ENCODE data around the gene ORC4. TPM values are rescaled to one million over a fixed set of nuclear protein-coding genes. Genes with fewer than 3 reads are reported as not detected.
A peak's percentile ranks its signal among the peaks of the same experiment; 100 is the strongest.
"Not testable (repeated sequence)": the region's sequence is repeated elsewhere in the genome, so short reads cannot be mapped to it uniquely, and the experiment has no call there.

The ORC4 gene
- total RNA-seq, 4 donors from 2014 or later, result 20.2 to 36.8 (median 26.1) TPM

DNA sequence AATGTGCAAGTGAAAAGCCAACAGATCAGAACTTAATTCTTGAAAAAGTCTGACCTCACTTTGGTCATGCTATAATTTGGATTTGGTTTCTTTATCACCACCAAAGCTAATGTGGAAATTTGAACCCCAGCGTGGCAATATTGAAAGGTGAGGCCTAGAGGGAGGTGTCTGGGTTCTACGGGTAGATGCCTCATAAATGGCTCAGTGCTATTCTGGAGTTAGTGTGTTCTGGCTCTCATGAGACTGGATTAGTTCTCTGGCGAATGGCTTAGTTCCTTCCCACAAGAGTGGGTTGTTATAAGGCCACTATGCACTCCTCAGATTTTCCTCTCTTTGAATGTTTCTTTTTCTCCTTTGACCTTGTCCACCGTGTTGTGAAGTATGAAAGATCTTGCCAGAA is 22.3 kb downstream of the ORC4 start:
- Histone ChIP-seq H3K27ac (replicated peaks in 1 of 4) (no peak overlapping the region), H3K27me3 (no peaks in the 10 kb centered on the region), H3K36me3 (peaks cover 0 to 8% (median 0%) of the 10 kb centered on the region in 4 donors), H3K4me1 (peaks cover 0 to 13% (median 6%) of the 10 kb centered on the region in 4 donors), H3K9me3 (no peaks in the 10 kb centered on the region), H3K4me3 (no peak overlapping the region)
- TF ChIP-seq POLR2A (IDR thresholded peaks at IDR 0.05; ENCODE audit: low read depth), result no peak
- TF ChIP-seq POLR2AphosphoS5 (IDR thresholded peaks at IDR 0.05), result no peak
- TF ChIP-seq, protein P1, sequence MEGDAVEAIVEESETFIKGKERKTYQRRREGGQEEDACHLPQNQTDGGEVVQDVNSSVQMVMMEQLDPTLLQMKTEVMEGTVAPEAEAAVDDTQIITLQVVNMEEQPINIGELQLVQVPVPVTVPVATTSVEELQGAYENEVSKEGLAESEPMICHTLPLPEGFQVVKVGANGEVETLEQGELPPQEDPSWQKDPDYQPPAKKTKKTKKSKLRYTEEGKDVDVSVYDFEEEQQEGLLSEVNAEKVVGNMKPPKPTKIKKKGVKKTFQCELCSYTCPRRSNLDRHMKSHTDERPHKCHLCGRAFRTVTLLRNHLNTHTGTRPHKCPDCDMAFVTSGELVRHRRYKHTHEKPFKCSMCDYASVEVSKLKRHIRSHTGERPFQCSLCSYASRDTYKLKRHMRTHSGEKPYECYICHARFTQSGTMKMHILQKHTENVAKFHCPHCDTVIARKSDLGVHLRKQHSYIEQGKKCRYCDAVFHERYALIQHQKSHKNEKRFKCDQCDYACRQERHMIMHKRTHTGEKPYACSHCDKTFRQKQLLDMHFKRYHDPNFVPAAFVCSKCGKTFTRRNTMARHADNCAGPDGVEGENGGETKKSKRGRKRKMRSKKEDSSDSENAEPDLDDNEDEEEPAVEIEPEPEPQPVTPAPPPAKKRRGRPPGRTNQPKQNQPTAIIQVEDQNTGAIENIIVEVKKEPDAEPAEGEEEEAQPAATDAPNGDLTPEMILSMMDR (IDR thresholded peaks at IDR 0.05), result no peak
- no peak for TF ChIP-seq EP300 (IDR thresholded peaks at IDR 0.05)
- intact Hi-C loops (cut with DNase I), result no loop called here
- no peak for DNase-seq (ENCODE audit: extremely low spot score)
- 70% methylated on average over 4 of the region's 4 CpGs for WGBS

DNA sequence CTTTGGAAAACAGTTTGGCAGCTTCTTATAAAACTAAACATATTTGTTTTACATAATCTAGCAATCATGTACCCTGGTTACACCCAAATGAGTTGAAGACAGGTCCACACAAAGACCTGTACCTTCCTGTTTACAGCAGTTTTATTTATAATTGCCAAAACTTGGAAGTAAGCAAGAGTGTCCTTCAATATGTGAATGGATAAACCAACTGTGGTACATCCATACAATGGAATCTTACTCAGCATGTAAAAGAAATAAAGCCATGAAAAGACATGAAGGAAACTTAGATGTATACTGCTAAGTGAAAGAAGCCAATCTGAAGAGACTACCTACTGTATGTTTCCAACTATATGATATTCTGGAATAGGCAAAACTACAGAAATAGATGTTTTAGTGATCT is 23.7 kb downstream of the ORC4 start:
- peaks cover 0 to 17% (median 8%) of the 10 kb centered on the region in 4 donors for H3K4me1 ChIP-seq
- intact Hi-C loops (cut with DNase I), result no loop called here
- no peaks in the 10 kb centered on the region for H3K9me3 ChIP-seq
- no peaks in the 10 kb centered on the region for H3K27me3 ChIP-seq
- no peak overlapping the region for H3K4me3 ChIP-seq
- no peak overlapping the region for H3K27ac ChIP-seq (replicated peaks in 1 of 4)
- TF ChIP-seq POLR2A (IDR thresholded peaks at IDR 0.05; ENCODE audit: low read depth) (no peak), POLR2AphosphoS5 (IDR thresholded peaks at IDR 0.05) (no peak), EP300 (IDR thresholded peaks at IDR 0.05) (no peak)
- TF ChIP-seq, protein P1 (IDR thresholded peaks at IDR 0.05), result no peak
- DNase-seq (ENCODE audit: extremely low spot score), result no peak
- peaks cover 0 to 8% (median 0%) of the 10 kb centered on the region in 4 donors for H3K36me3 ChIP-seq

DNA sequence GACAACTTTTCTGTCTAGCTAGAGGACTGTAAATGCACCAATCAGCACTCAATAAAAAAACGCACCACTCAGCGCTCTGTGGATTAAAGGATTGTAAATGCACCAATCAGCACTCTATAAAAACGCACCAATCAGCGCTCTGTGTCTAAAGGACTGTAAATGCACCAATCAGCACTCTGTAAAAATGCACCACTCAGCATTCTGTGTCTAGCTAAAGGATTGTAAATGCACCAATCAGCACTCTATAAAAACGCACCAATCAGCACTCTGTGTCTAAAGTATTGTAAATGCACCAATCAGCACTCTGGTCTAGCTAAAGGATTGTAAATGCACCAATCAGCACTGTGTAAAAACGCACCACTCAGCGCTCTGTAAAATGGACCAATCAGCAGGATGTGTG is 25.6 kb downstream of the ORC4 start:
- not testable (repeated sequence) for H3K27me3 ChIP-seq; DNase-seq (ENCODE audit: extremely low spot score); H3K36me3 ChIP-seq; H3K27ac ChIP-seq (replicated peaks in 1 of 4); H3K4me3 ChIP-seq; H3K9me3 ChIP-seq
- 92% methylated on average over 7 of the region's 7 CpGs for WGBS
- intact Hi-C loops (cut with DNase I), result loop anchor here (5.0 kb wide), 2 partner anchors 207 to 512 kb away; no protein-coding TSS in a partner anchor
- peaks cover 2 to 22% (median 12%) of the 10 kb centered on the region in 4 donors for H3K4me1 ChIP-seq

DNA sequence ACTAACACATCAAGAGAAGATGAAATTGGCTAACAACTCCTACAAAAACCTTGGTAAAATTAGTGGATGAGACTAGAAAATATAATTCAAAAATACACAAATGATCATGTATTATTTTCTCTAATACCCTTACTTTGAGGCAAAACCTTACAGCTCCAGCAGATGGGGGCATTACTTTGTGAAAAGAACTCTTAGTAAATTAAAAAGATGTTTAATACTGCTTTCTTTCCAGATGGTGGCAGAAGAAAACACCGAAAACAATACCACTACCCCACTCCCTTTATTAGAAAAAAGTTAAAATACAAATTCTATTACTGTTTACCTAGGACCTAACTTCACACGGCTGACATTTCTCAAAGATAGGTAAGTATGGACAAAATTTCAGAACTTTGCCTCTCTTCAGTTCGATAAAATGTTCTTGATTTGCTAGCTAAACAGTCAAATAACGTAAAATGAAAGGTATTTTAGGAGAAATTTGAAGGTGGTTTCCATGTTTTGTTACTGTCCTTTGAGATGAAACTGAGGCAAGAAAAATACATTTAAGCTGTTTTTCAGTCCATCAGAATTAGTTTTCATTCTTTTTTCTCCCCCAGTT is 30.6 kb downstream of the ORC4 start:
- DNase-seq (ENCODE audit: extremely low spot score), result no peak
- intact Hi-C loops (cut with DNase I), result loop anchor here (5.0 kb wide), 2 partner anchors 212 to 517 kb away; no protein-coding TSS in a partner anchor
- H3K27me3 ChIP-seq, result no peaks in the 10 kb centered on the region
- TF ChIP-seq POLR2A (IDR thresholded peaks at IDR 0.05; ENCODE audit: low read depth) (no peak), POLR2AphosphoS5 (IDR thresholded peaks at IDR 0.05) (no peak), EP300 (IDR thresholded peaks at IDR 0.05) (no peak)
- TF ChIP-seq, protein P1 (IDR thresholded peaks at IDR 0.05), result peak; percentile 72 to 78 (median 73)
- no peak overlapping the region for H3K4me3 ChIP-seq
- H3K9me3 ChIP-seq, result no peaks in the 10 kb centered on the region
- H3K4me1 ChIP-seq, result peaks cover 3 to 17% (median 9%) of the 10 kb centered on the region in 4 donors
- WGBS, result 44% methylated on average over 4 of the region's 4 CpGs
- peaks cover 0 to 2% (median 0%) of the 10 kb centered on the region in 4 donors for H3K36me3 ChIP-seq
- H3K27ac ChIP-seq (replicated peaks in 1 of 4), result no peak overlapping the region

DNA sequence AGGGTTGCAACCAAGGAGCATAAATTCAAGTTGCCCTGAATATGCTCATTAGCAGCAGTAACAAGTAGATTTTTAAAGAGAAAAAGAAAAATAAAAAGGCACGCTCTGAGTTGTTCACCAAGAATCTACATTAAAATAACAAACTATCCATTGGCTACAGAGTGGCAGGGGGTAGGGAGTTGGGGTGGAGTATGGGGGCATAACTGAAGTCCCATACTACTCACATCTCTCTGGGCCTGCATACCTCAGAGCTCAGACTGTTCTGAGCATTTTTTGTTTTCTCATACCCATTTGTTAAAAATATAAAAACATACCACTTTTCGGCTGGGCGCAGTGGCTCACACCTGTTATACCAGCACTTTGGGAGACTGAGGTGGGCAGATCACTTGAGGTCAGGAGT is 31.4 kb downstream of the ORC4 start:
- TF ChIP-seq, protein P1 (IDR thresholded peaks at IDR 0.05), result no peak
- TF ChIP-seq EP300 (IDR thresholded peaks at IDR 0.05) (no peak), POLR2AphosphoS5 (IDR thresholded peaks at IDR 0.05) (no peak), POLR2A (IDR thresholded peaks at IDR 0.05; ENCODE audit: low read depth) (no peak)

More for the DNA sequence above, 31.4 kb downstream of the ORC4 start:
- Histone ChIP-seq H3K27ac (replicated peaks in 1 of 4) (no peak overlapping the region), H3K9me3 (no peaks in the 10 kb centered on the region), H3K4me3 (no peak overlapping the region), H3K27me3 (no peaks in the 10 kb centered on the region), H3K36me3 (no peaks in the 10 kb centered on the region), H3K4me1 (peaks cover 3 to 19% (median 9%) of the 10 kb centered on the region in 4 donors)
- intact Hi-C loops (cut with DNase I), result no loop called here
- no peak for DNase-seq (ENCODE audit: extremely low spot score)
- WGBS, result 88% methylated on average over 3 of the region's 3 CpGs
